HepG2 (cell line): ENCODE measurements around the gene HOXA7.

Experiments used
- BHLHE40 ChIP-seq: IDR thresholded peaks from 2 replicates; pipeline ENCODE4 v1.6.1; 2011; ENCODE audit warnings: low read length, improper control_type of control experiment
- HOXD1 ChIP-seq: sonication (generic); formaldehyde crosslinking; IDR thresholded peaks from 2 replicates; pipeline ENCODE4 v1.5.0; 2020; ENCODE audit warnings: missing genetic modification reagents
- IKZF4 ChIP-seq: sonication (generic); formaldehyde crosslinking; IDR thresholded peaks from 2 replicates; pipeline ENCODE4 v1.5.1; 2020; ENCODE audit warnings: borderline replicate concordance, mild to moderate bottlenecking, low read depth, missing genetic modification reagents; ENCODE audit errors: not compliant biosample characterization
- MTF2 ChIP-seq: sonication (generic); formaldehyde crosslinking; IDR thresholded peaks from 2 replicates; pipeline ENCODE4 v1.5.0; 2020; ENCODE audit warnings: missing genetic modification reagents, borderline replicate concordance

DNA sequence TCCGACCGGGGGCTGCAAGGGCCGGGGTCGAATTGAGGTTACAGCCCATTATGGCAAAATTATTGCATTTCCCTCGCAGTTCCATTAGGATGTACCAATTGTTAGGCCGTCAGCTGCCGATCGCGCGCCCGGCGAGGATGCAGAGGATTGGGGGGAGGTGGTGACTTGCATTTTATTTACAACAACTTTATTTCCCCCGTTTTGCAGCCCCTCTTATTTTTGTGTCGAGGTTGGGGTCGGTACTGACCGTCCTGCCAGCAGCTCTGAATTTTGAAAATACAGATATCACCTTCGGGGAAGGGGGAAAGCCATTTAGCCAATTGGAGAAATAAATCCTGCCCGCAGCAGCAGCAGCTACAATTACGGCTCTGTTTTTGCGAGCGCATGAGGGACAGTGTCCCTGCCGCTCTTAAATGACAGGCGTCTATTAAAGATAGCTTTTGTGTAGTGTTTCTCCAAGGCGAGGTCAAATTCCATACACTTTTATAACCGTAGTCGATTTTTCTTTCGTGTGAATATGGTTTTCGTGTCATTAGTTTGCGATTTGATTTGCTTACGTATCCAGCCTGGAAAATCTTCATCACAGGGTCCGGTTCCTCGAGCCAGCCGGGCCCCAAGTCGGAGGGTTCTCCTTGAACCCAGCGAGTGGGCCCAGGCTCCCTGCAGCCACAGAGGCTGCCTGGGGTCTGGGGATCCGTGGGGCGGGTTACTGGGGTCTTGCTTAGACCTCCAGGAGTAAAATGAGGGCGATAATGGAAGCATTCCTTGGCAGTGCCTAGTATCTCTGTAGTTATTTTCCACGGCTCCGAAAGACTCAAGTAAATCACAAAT lies 12.3 kb downstream of the HOXA7 start:
- TF ChIP-seq IKZF4 (no peak), HOXD1 (CRISPR knock-in tag) (no peak), MTF2 (no peak), BHLHE40 (no peak)
